ENCODE results near the gene DUS4L. TPM values are rescaled to one million over a fixed set of nuclear protein-coding genes. Genes with fewer than 3 reads are reported as not detected.

The DUS4L gene
- total RNA-seq, 2 donors from 2014 or later: 13.2 to 18.0 TPM

DNA sequence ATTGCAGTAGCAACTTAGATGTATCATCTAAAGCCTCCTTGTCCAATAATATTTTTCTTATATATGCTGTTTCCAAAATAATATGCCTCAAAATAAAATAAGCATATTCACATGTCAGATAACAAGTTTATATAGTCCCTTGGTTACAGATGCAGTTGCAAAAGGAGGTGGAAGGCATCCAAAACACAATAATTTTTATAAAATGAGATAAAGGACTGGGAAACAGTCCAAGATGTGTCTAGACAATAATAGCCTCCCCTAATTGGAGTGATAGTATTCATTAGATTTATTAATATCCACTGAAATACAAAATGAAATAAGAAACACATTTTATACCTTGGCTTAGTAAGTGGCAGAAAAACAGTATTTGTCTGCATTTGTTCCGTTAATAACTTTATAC, 46.6 kb downstream of the DUS4L start:
- Histone ChIP-seq H3K27me3 (ENCODE audit: control insufficient read depth, insufficient read depth, low read length, poor library complexity, severe bottlenecking) (no peaks in the 10 kb centered on the region), H3K4me1 (ENCODE audit: control insufficient read depth, insufficient read depth, low read length) (no peaks in the 10 kb centered on the region), H3K9me3 (ENCODE audit: control insufficient read depth, low read length) (no peaks in the 10 kb centered on the region), H3K27ac (ENCODE audit: low read depth, low read length) (no peak overlapping the region), H3K4me3 (ENCODE audit: low read length) (no peak overlapping the region), H3K9ac (ENCODE audit: extremely low read depth, low read length, poor library complexity, severe bottlenecking) (no peak overlapping the region), H3K36me3 (ENCODE audit: control insufficient read depth, insufficient read depth, low read length) (peaks cover 23% of the 10 kb centered on the region)
- Mint-ChIP-seq H3K4me3 (no peak overlapping the region), H3K27me3 (ENCODE audit: insufficient read depth) (no peaks in the 10 kb centered on the region), H3K36me3 (ENCODE audit: low read depth) (peaks cover 15% of the 10 kb centered on the region), H3K27ac (no peak overlapping the region), H3K4me1 (peaks cover 3% of the 10 kb centered on the region), H3K9me3 (no peaks in the 10 kb centered on the region)
- TF ChIP-seq, protein P1, sequence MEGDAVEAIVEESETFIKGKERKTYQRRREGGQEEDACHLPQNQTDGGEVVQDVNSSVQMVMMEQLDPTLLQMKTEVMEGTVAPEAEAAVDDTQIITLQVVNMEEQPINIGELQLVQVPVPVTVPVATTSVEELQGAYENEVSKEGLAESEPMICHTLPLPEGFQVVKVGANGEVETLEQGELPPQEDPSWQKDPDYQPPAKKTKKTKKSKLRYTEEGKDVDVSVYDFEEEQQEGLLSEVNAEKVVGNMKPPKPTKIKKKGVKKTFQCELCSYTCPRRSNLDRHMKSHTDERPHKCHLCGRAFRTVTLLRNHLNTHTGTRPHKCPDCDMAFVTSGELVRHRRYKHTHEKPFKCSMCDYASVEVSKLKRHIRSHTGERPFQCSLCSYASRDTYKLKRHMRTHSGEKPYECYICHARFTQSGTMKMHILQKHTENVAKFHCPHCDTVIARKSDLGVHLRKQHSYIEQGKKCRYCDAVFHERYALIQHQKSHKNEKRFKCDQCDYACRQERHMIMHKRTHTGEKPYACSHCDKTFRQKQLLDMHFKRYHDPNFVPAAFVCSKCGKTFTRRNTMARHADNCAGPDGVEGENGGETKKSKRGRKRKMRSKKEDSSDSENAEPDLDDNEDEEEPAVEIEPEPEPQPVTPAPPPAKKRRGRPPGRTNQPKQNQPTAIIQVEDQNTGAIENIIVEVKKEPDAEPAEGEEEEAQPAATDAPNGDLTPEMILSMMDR (conservative IDR thresholded peaks at IDR 0.05): no peak
- WGBS, 2 experiments (ENCODE audit: insufficient coverage in 1 of 2, insufficient read length in 1 of 2): 100% methylated on average over 1 of the region's 1 CpG; no CpG with 5 or more reads in 1 of the 2 experiments
- DNase-seq: no peak

- Mint-ChIP-seq H3K4me3 (no peak overlapping the region), H3K4me1 (peaks cover 3% of the 10 kb centered on the region), H3K27me3 (ENCODE audit: insufficient read depth) (no peaks in the 10 kb centered on the region), H3K36me3 (ENCODE audit: low read depth) (peaks cover 25% of the 10 kb centered on the region), H3K27ac (no peak overlapping the region), H3K9me3 (no peaks in the 10 kb centered on the region)
- H3K9me3 ChIP-seq (ENCODE audit: control insufficient read depth, low read length): no peaks in the 10 kb centered on the region
- DNase-seq: no peak
- H3K27me3 ChIP-seq (ENCODE audit: control insufficient read depth, insufficient read depth, low read length, poor library complexity, severe bottlenecking): no peaks in the 10 kb centered on the region
- H3K27ac ChIP-seq (ENCODE audit: low read depth, low read length): no peak overlapping the region
- peaks cover 39% of the 10 kb centered on the region for H3K36me3 ChIP-seq (ENCODE audit: control insufficient read depth, insufficient read depth, low read length)
- H3K4me3 ChIP-seq (ENCODE audit: low read length): no peak overlapping the region
- TF ChIP-seq, protein P1 (conservative IDR thresholded peaks at IDR 0.05): no peak
- H3K4me1 ChIP-seq (ENCODE audit: control insufficient read depth, insufficient read depth, low read length): no peaks in the 10 kb centered on the region
- 83 to 100% methylated on average over 1 of the region's 1 CpG for WGBS, 2 experiments (ENCODE audit: insufficient coverage in 1 of 2, insufficient read length in 1 of 2)
- H3K9ac ChIP-seq (ENCODE audit: extremely low read depth, low read length, poor library complexity, severe bottlenecking): no peak overlapping the region
Observed at GRCh38 chr7:107613439-107613838, 49.7 kb downstream of the DUS4L start.

DNA sequence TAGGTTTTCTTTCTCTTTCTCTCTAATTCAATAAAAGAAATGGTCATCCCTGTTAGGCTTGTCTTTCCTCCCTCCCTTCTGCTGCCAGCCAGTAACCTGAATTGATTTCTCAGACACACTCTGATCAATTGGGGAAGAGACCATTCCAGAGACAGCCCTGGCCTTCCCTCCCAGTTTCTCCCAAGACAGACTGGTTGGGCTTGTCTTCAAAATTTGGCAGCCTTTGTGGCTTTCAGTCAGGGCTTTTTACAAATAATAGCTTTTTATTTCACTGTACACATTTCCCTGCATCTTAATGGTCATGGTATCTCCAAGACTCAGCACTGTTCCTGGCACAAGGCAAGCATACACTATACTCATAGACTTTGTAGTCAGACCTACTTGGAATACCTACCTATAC, 50.2 kb downstream of the DUS4L start:
- TF ChIP-seq, protein P1 (conservative IDR thresholded peaks at IDR 0.05): no peak
- no peak overlapping the region for H3K4me3 ChIP-seq (ENCODE audit: low read length)
- H3K27ac Mint-ChIP-seq: no peak overlapping the region

More for the DNA sequence above, 50.2 kb downstream of the DUS4L start:
- peaks cover 25% of the 10 kb centered on the region for H3K36me3 Mint-ChIP-seq (ENCODE audit: low read depth)
- Histone ChIP-seq H3K27me3 (ENCODE audit: control insufficient read depth, insufficient read depth, low read length, poor library complexity, severe bottlenecking) (no peaks in the 10 kb centered on the region), H3K9me3 (ENCODE audit: control insufficient read depth, low read length) (no peaks in the 10 kb centered on the region), H3K27ac (ENCODE audit: low read depth, low read length) (no peak overlapping the region), H3K4me1 (ENCODE audit: control insufficient read depth, insufficient read depth, low read length) (no peaks in the 10 kb centered on the region), H3K9ac (ENCODE audit: extremely low read depth, low read length, poor library complexity, severe bottlenecking) (no peak overlapping the region), H3K36me3 (ENCODE audit: control insufficient read depth, insufficient read depth, low read length) (peaks cover 44% of the 10 kb centered on the region)
- DNase-seq: no peak
- H3K4me1 Mint-ChIP-seq: peaks cover 3% of the 10 kb centered on the region
- H3K4me3 Mint-ChIP-seq: no peak overlapping the region
- H3K27me3 Mint-ChIP-seq (ENCODE audit: insufficient read depth): no peaks in the 10 kb centered on the region
- no peaks in the 10 kb centered on the region for H3K9me3 Mint-ChIP-seq
